HG02870 (cell line): ENCODE measurements around the gene CTAGE4.
"Not testable (repeated sequence)": the region's sequence is repeated elsewhere in the genome, so short reads cannot be mapped to it uniquely, and the experiment has no call there.

Experiments used
- ATAC-seq: cut with Tn5 transposase; IDR thresholded peaks from one replicate; pipeline ENCODE4 v1.9.1; 2021; ENCODE audit warnings: mild to moderate bottlenecking, moderate library complexity; ENCODE audit not compliant: unreplicated experiment

Gene CTAGE4

DNA sequence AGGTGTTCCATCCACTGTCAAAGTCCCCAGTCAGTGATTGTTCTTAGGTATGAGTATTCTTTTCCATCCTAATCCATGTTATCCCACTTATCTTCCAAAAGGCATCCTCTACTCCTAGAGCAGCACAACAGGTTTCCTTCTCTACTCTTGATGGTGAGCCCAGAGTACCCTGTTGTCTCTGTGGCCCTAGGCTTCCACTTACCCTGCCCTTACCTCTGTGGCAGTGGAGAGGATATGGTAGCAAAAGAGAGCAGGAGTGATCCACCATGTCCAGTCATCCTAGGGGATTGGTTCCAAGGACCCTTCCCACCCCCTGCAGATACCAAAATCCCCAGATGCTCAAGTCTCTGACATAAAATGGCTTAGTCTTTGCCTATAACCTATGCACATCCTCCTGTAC lies 33.9 kb downstream of the CTAGE4 start:
- not testable (repeated sequence) for ATAC-seq

DNA sequence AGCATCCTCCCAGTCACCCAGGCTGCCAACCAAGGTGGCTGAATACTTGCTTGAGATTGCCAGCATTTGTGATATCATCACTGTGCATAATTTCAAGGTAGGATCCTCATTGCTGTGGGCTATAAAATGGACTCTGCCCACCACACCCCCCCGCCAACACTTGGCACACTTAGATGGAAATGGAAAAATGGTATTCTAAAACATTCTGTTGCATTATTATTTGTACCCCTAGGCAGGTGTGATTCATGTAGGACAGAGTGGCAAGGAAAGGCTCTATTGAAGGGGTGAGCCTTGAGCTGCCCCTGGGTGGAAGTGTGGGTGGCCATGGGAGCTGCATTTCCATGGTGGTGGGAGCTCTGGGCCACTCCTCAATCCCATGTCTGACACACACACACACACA lies 35.3 kb downstream of the CTAGE4 start:
- not testable (repeated sequence) for ATAC-seq

DNA sequence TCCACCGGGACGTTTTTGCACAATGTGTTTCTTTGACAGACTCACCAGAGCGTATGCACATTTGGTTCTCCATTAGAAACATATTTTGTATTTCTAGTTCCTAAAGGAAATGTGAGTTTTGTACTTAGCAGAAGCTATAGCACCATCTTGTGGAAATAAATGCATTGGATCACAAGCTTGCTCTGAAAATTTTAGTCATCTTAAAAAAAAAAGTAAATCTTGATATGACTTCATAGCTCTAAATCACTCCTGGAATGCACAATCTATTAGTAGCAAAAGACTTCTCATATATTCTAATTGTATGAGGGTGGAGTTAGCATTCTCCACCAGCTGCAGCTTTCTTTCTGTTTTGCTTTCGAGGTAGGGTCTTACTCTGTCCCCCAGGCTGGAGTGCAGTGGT lies 35.9 kb downstream of the CTAGE4 start:
- not testable (repeated sequence) for ATAC-seq

DNA sequence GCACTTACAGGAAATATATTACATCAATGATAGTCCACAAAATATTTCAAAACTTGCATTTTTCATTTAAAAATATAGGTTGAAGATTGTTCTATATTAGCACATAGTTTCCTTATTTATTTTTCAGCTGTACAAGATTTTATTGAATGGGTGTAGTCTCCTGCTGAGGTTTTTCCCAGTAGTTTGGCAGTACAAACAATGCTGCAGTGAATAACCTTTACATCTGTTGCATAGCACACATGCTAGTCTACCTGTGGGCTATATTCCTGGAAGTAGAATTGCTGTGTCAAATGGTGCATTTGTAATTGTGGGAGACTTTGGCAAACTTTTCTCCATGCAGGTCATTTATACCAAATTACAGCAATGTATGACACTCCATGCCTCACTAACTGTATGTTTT lies 37.3 kb downstream of the CTAGE4 start:
- ATAC-seq, result not testable (repeated sequence)

DNA sequence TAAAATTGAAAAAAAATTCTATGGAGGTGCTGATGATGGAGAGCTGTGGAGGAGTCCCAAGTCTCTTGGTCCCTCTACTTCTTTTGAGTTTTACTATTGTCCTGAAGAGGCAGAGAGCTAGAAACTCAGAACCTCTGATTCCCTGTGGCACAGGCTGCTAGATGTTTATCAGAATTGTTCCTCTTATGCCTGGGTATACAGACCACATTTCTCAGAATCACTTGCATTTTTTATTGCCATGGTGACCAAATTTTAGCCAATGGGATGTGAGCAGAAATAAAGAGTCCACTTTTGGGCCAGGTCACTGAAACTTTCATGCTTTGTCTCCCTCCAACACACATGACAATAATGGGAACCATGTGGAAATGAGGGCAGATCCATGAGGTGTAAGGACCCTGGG lies 40.4 kb downstream of the CTAGE4 start:
- ATAC-seq, result not testable (repeated sequence)

DNA sequence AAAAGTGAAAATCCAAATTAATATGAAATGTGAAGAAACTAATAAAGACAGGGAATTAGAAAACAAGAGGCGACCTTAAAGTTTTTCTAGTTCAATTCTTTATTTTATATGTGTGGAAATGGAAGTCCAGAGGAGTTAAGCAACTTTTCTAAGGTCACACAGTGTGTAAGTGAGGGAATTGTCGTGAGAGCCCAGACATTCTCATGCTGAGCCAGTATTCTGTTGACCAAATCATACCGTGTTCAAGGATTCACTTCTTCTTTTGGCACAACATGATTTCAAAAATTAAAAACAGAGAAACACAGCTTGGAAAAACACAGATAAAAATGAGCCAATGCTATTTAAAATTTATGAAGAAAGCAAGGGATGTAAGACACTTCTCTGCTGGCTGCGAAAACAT lies 43.6 kb downstream of the CTAGE4 start:
- ATAC-seq, result not testable (repeated sequence)

DNA sequence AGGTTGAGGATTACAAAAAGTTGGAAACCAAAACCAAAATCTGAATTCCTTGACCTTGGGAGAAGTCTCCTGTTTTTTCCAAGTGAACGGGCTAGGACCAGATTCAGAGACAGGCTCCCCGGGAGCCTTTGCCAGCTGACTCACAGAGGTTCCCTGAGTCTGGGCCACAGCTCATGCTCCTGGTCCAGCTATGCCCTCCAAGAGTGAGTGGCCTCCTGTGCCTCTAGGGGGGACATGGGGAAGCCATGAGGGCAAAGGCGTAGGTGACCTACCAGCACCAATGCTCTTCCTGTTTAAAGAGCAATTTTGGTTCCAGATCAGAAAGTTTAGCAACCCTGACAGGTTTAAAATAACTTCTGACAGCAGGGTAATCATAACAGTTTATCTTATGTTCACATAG lies 45.5 kb downstream of the CTAGE4 start:
- ATAC-seq, result not testable (repeated sequence)

DNA sequence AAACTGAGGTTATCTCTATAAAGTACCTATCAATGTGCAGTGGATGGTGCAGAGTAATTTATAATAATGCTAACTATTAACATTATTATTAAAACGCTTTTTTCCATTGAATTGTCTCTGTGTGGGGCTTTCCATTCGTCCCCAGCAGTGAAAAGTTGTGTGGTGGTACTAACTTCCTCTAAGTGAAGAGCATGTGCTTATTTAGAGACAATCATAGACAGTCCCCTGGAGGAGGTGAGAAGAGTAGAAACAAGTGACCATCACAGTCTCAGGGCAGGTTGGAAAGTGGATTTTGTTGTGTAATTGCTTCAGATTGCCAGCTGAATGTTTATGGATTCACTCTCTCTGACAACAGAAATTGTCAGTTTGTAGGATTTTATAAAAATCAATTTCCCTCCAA lies 47.8 kb downstream of the CTAGE4 start:
- ATAC-seq, result not testable (repeated sequence)

DNA sequence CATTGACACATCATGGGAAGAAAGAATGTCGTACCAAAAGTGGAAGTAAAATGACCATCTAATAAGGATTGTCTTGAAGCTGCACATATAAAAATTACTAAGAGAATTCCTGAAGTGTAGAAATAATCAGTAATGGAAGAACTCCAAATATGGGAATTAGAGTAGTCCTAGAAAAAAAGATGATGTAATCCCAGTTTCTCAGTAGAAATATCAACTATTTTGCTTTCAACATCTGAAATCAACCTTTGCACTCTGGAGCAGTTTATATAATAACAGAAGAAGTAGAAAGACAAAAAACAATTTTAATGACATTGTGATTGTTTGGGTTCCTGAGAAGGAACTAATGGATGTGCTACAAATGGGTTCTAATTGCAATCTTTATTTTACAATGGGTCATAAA lies 49.8 kb downstream of the CTAGE4 start:
- ATAC-seq, result not testable (repeated sequence)
